A673 (cell line): ENCODE results near the gene CCDC85B. TPM values are rescaled to one million over a fixed set of nuclear protein-coding genes. Genes with fewer than 3 reads are reported as not detected.

Experiments used
- BruUV-seq: library from RNA; stranded (reverse); fragments of 400-500 nt; replicated peaks from 2 replicates; lab custom pipeline; 2021; lab: Mats Ljungman, UMichigan
- CTCF ChIA-PET: fragments of 300-600 bp; sonication (Branson Sonifier 250); formaldehyde crosslinking; loops from one replicate; lab custom pipeline; 2022; ENCODE audit warnings: antibody characterized with exemption; lab: Charles Lee
- POLR2A ChIA-PET: fragments of 300-600 bp; sonication (Branson Sonifier 250); formaldehyde crosslinking; loops from one replicate; lab custom pipeline; 2022; ENCODE audit warnings: antibody characterized with exemption; ENCODE audit not compliant: low non-redundant PET; lab: Charles Lee
- DNase-seq: peaks from one replicate; pipeline ENCODE4 v3.0.0-alpha.2; 2015; ENCODE audit warnings: low spot score
- H3K27ac ChIP-seq: fragments of 200-600 bp; sonication (generic); 2 replicates; pipeline ENCODE4 v1.5.1; 2016; ENCODE audit warnings: mixed run types, low read depth, mild to moderate bottlenecking, mixed read lengths, antibody characterized with exemption, low read length; ENCODE audit not compliant: poor library complexity, severe bottlenecking
- H3K27me3 ChIP-seq: fragments of 200-600 bp; sonication (generic); replicated peaks from 2 replicates; pipeline ENCODE4 v1.6.1; 2017; ENCODE audit warnings: mixed run types, low read depth, mild to moderate bottlenecking, mixed read lengths, antibody characterized with exemption, low read length; ENCODE audit not compliant: insufficient read depth, poor library complexity
- H3K36me3 ChIP-seq: fragments of 200-600 bp; sonication (generic); 2 replicates; pipeline ENCODE4 v1.6.1; 2016; ENCODE audit warnings: mixed run types, mild to moderate bottlenecking, mixed read lengths, antibody characterized with exemption, low read length; ENCODE audit not compliant: insufficient read depth, poor library complexity, severe bottlenecking
- H3K4me1 ChIP-seq: fragments of 200-600 bp; sonication (generic); 2 replicates; pipeline ENCODE4 v1.6.1; 2017; ENCODE audit warnings: mixed run types, mild to moderate bottlenecking, mixed read lengths, antibody characterized with exemption, low read length; ENCODE audit not compliant: insufficient read depth, poor library complexity, severe bottlenecking
- H3K4me3 ChIP-seq: fragments of 200-600 bp; sonication (generic); 2 replicates; pipeline ENCODE4 v1.5.1; 2016; ENCODE audit warnings: low read depth, mixed run types, mild to moderate bottlenecking, mixed read lengths, low read length; ENCODE audit not compliant: poor library complexity, severe bottlenecking
- H3K9me3 ChIP-seq: fragments of 200-600 bp; sonication (generic); 2 replicates; pipeline ENCODE4 v1.6.1; 2016; ENCODE audit warnings: mixed run types, low read depth, mild to moderate bottlenecking, mixed read lengths, antibody characterized with exemption, low read length; ENCODE audit not compliant: poor library complexity, severe bottlenecking
- EZH2 ChIP-seq: fragments of 200-600 bp; sonication (generic); IDR thresholded peaks from 2 replicates; pipeline ENCODE4 v1.6.1; 2017; ENCODE audit warnings: borderline replicate concordance, low read depth, mild to moderate bottlenecking, mixed read lengths, antibody characterized with exemption, low read length; ENCODE audit not compliant: poor library complexity, severe bottlenecking
- intact Hi-C: fragments of 100-400 bp; cut with micrococcal nuclease; formaldehyde crosslinking; loops from one replicate; pipeline ENCODE4 v1.10.0; 2022; ENCODE audit not compliant: unreplicated experiment
- total RNA-seq: library from RNA; stranded (reverse); gene quantifications from 2 replicates; pipeline ENCODE4 v1.2.3, GENCODE V29; 2021
- TF ChIP-seq, protein P1 (sequence below): fragments of 300-800, 200-600 bp; sonication (generic); conservative IDR thresholded peaks from 2 replicates; pipeline ENCODE4 v1.5.1; 2017; ENCODE audit warnings: low read depth, mild to moderate bottlenecking, antibody characterized with exemption, low read length, moderate library complexity, mixed read lengths

Gene CCDC85B
- total RNA-seq, 1 experiment from 2014 or later: 32.3 TPM

DNA sequence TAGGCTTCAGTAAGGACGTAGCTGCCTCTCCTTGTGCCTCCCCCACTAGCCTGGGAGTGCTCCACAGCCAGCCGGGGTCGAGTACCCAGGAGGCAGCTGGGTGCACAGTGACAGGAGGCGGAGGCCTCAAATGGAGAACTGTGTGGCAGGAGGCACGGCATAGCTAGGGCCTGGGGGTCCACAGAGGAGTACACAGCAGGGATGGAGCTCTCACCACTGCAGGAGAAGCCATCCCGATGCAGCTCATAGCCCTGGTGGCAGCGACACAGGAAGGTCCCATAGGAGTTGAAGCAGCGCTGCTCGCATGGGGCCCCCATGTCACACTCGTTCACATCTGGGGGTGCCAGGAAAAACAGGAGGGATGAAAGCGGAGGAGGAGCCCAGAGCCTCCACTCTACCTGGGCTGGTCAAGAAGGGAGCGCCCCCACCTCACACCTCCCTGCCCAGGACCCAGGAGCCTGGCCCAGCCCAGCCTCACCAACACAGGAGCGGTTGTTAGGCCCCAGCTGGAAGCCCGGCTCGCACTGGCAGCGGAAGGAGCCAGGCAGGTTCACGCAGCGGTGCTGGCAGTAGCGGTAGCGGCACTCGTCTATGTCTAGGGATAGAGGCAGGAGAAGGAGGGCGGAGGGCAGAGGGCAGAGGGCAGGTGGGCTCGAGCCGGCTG lies 20.7 kb upstream of the CCDC85B start:
- H3K4me1 ChIP-seq: peaks cover 24% of the 10 kb centered on the region
- no TSS peak for BruUV-seq
- H3K4me3 ChIP-seq: no peak overlapping the region
- H3K9me3 ChIP-seq: no peaks in the 10 kb centered on the region
- POLR2A ChIA-PET: interaction anchor here (0.6 kb wide), 1 partner anchor 45 kb away, joined by 3 read pairs; no protein-coding TSS in a partner anchor
- intact Hi-C loops: no loop called here
- H3K27me3 ChIP-seq: no peaks in the 10 kb centered on the region
- CTCF ChIA-PET: interaction anchor here (1.1 to 4.1 kb wide), 3 partner anchors 10 to 18 kb away, joined by 4 to 16 read pairs (median 8); partner anchors contain the start of genes FIBP and MUS81
- TF ChIP-seq EZH2: no peak
- TF ChIP-seq, protein P1, sequence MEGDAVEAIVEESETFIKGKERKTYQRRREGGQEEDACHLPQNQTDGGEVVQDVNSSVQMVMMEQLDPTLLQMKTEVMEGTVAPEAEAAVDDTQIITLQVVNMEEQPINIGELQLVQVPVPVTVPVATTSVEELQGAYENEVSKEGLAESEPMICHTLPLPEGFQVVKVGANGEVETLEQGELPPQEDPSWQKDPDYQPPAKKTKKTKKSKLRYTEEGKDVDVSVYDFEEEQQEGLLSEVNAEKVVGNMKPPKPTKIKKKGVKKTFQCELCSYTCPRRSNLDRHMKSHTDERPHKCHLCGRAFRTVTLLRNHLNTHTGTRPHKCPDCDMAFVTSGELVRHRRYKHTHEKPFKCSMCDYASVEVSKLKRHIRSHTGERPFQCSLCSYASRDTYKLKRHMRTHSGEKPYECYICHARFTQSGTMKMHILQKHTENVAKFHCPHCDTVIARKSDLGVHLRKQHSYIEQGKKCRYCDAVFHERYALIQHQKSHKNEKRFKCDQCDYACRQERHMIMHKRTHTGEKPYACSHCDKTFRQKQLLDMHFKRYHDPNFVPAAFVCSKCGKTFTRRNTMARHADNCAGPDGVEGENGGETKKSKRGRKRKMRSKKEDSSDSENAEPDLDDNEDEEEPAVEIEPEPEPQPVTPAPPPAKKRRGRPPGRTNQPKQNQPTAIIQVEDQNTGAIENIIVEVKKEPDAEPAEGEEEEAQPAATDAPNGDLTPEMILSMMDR: no peak
- peaks cover 39% of the 10 kb centered on the region for H3K36me3 ChIP-seq
- no peak for DNase-seq
- H3K27ac ChIP-seq: no peak overlapping the region

GRCh38 chr11:65870307-65870658 lies 20.2 kb upstream of the CCDC85B start:
- Histone ChIP-seq H3K27ac (peak overlapping the region; percentile 75), H3K27me3 (no peaks in the 10 kb centered on the region), H3K4me1 (peaks cover 24% of the 10 kb centered on the region), H3K36me3 (peaks cover 34% of the 10 kb centered on the region), H3K9me3 (no peaks in the 10 kb centered on the region), H3K4me3 (no peak overlapping the region)
- intact Hi-C loops: no loop called here
- no TSS peak for BruUV-seq
- TF ChIP-seq, protein P1: no peak
- no peak for TF ChIP-seq EZH2
- DNase-seq: no peak
- POLR2A ChIA-PET: interaction anchor here (0.6 to 1.2 kb wide), 2 partner anchors 10 to 44 kb away, joined by 3 to 4 read pairs; partner anchors contain the start of gene MUS81
- CTCF ChIA-PET: interaction anchor here (1.1 to 4.1 kb wide), 3 partner anchors 10 to 18 kb away, joined by 4 to 16 read pairs (median 8); partner anchors contain the start of genes FIBP and MUS81

DNA sequence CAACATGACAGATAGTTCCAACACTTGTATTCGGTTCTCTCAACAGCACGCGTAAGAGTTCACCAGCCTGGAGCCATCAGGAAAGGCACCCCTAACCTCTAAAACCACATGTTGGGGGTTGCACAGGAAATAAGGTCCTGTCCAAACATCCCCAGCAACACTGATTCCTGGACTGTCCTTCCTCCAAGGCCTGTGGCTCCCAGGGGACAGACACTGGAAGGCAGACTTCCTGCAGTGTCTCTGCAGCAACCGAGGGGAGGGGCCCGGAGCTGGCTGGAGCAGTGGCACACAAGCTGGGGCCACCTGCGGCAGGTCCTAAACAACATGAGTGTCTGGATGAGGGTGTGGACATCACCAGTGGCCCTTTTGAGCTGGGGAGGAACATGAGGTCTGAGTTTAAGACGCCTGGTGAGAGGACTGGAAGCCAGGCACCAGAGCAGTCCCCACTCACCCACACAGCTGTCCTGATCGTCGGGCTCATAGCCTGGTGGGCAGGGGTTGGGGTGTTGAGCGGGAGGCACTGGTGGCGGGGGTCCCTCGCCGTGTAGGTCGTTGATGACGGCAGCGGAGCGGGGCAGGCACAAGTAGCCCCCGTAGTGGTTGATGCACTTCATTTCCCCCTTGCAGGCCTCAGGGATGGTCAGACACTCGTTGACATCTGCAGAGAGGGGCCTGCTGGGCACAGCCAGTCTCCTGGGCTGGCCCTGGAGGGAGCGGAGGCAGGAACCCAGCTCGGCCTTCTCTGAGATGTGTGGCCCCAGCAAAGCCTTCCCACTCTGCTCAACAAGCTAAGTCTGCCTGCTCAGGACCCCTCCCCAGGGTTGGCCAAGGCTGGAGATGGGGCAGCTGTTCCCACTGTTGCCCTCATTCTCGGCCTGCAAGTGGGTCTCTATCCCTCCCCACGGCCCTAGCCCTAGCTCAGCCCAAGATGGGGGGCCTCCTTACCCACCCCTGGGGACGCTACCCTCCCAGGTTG lies 19.5 kb upstream of the CCDC85B start:
- BruUV-seq: no TSS peak
- no peaks in the 10 kb centered on the region for H3K9me3 ChIP-seq
- H3K4me1 ChIP-seq: peaks cover 24% of the 10 kb centered on the region
- CTCF ChIA-PET: interaction anchor here (0.6 to 4.1 kb wide), 5 partner anchors 12 to 233 kb away, joined by 3 to 16 read pairs (median 7); partner anchors contain the start of genes FIBP, MUS81 and SIPA1
- peak; percentile 62 for DNase-seq
- intact Hi-C loops: no loop called here
- peaks cover 27% of the 10 kb centered on the region for H3K36me3 ChIP-seq
- no peak overlapping the region for H3K4me3 ChIP-seq
- peak overlapping the region; percentile 75 for H3K27ac ChIP-seq
- no peaks in the 10 kb centered on the region for H3K27me3 ChIP-seq
- POLR2A ChIA-PET: interaction anchor here (0.5 to 1.2 kb wide), 3 partner anchors 11 to 44 kb away, joined by 3 to 4 read pairs (median 3); partner anchors contain the start of genes MUS81 and SNX32
- no peak for TF ChIP-seq EZH2
- TF ChIP-seq, protein P1: no peak
